ENCODE data around the gene NLRP2B.

DNA sequence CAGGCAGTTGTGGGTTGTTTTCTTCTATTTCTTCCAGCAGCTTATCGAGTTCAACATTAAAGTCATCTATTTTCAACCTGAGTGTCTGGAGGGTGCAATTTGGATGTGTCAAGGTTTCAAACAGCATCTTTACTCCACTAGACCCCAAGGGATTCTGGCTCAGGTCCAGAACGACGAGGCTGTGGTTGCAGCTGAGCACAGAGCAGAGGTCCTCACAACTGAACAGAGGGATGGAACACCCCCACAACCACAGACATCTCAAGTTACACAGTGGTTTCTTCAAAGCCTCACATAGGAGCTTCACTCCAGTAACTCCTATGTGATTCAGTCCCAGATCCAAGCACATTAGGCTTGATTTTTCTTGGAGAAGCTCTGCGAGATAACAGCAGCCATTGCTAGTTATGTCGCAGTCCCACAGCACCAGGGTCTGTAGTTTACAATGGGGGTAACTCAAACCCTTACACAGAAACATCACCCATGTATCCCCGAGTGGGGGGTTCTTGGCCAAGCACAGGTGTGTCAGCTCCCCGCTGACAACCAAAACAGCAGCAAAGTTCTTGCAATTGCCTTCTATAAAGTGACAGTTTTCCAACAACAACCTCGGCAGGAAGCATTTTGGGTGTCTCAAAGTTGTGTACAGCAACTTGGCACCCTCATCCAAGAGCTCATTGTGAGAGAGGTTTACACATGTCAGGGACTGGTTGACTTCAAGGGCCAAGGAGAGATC lies 2.8 kb downstream of the NLRP2B start:
- TF ChIP-seq CTCF (IDR thresholded peaks at IDR 0.05 in 2 of 3, conservative IDR thresholded peaks at IDR 0.05 in 1 of 3; ENCODE audit: insufficient read depth in 2 of 3, low read depth in 1 of 3, low read length in 3 of 3) (no peak), EZH2 (IDR thresholded peaks at IDR 0.05; ENCODE audit: borderline replicate concordance, low read depth, low read length) (no peak), E2F1 (CRISPR knock-in tag; IDR thresholded peaks at IDR 0.05) (no peak), POLR2A (conservative IDR thresholded peaks at IDR 0.05) (no peak), CBX5 (IDR thresholded peaks at IDR 0.05; ENCODE audit: borderline replicate concordance, low read depth) (no peak), EP300 (IDR thresholded peaks at IDR 0.05; ENCODE audit: low read length) (no peak), GTF2F1 (IDR thresholded peaks at IDR 0.05; ENCODE audit: low read depth, low read length) (no peak), JUN (IDR thresholded peaks at IDR 0.05; ENCODE audit: borderline replicate concordance, low read depth, low read length) (no peak), JUN (CRISPR knock-in tag; IDR thresholded peaks at IDR 0.05; ENCODE audit: borderline replicate concordance) (no peak), TFAP4 (CRISPR knock-in tag; IDR thresholded peaks at IDR 0.05; ENCODE audit: borderline replicate concordance) (no peak), MAFK (IDR thresholded peaks at IDR 0.05; ENCODE audit: low read length) (no peak), CHD2 (IDR thresholded peaks at IDR 0.05; ENCODE audit: low read depth, low read length) (no peak), POLR2AphosphoS5 (IDR thresholded peaks at IDR 0.05; ENCODE audit: control insufficient read depth, insufficient read depth, low read depth, low read length) (no peak), KAT7 (CRISPR knock-in tag; IDR thresholded peaks at IDR 0.05; ENCODE audit: borderline replicate concordance) (no peak), SMC3 (conservative IDR thresholded peaks at IDR 0.05; ENCODE audit: insufficient read depth, low read depth, low read length) (no peak)
